HEK293T (cell line): ENCODE measurements around the gene FBXL13.

Experiments
- ARNT ChIP-seq: fragments of 450-650 bp; IDR thresholded peaks from 2 replicates; pipeline ENCODE4 v1.6.1; 2017; ENCODE audit warnings: mild to moderate bottlenecking
- BHLHE40 ChIP-seq: fragments of 450-650 bp; IDR thresholded peaks from 2 replicates; pipeline ENCODE4 v1.6.1; 2016; ENCODE audit warnings: mild to moderate bottlenecking, moderate library complexity, borderline replicate concordance
- CTBP1 ChIP-seq: fragments of 450-650 bp; IDR thresholded peaks from 2 replicates; pipeline ENCODE4 v1.6.1; 2016; ENCODE audit warnings: borderline replicate concordance
- FOXA1 ChIP-seq: fragments of 450-650 bp; IDR thresholded peaks from 2 replicates; pipeline ENCODE4 v1.6.1; 2016; ENCODE audit warnings: mild to moderate bottlenecking
- FOXM1 ChIP-seq: fragments of 450-650 bp; IDR thresholded peaks from 2 replicates; pipeline ENCODE4 v1.6.1; 2017; ENCODE audit warnings: mild to moderate bottlenecking, borderline replicate concordance
- L3MBTL2 ChIP-seq: fragments of 450-650 bp; conservative IDR thresholded peaks from 2 replicates; pipeline ENCODE4 v1.6.1; 2016; ENCODE audit warnings: mild to moderate bottlenecking
- PKNOX1 ChIP-seq: fragments of 450-650 bp; IDR thresholded peaks from 2 replicates; pipeline ENCODE4 v1.6.1; 2016
- SP1 ChIP-seq: fragments of 450-650 bp; IDR thresholded peaks from 2 replicates; pipeline ENCODE4 v1.6.1; 2017
- SUZ12 ChIP-seq: fragments of 450-650 bp; IDR thresholded peaks from 2 replicates; pipeline ENCODE4 v1.6.1; 2016; ENCODE audit warnings: mild to moderate bottlenecking

- TF ChIP-seq L3MBTL2 (no peak), FOXM1 (no peak), SUZ12 (no peak), FOXA1 (no peak), SP1 (no peak), BHLHE40 (no peak), CTBP1 (no peak), PKNOX1 (no peak), ARNT (no peak)
Measured at GRCh38 chr7:103063895-103064294, 10.7 kb downstream of the FBXL13 start.
